ENCODE measurements around the gene DBN1. TPM values are rescaled to one million over a fixed set of nuclear protein-coding genes. Genes with fewer than 3 reads are reported as not detected.

Gene DBN1
- total RNA-seq, 1 experiment from 2014 or later: 286 TPM

GRCh38 chr5:177431317-177432142 is 41.9 kb downstream of the DBN1 start:
- Histone ChIP-seq H3K27ac (ENCODE audit: low read depth, low read length, poor library complexity, severe bottlenecking) (no peak overlapping the region), H3K4me3 (ENCODE audit: low read depth, low read length, poor library complexity, severe bottlenecking) (no peak overlapping the region), H3K36me3 (ENCODE audit: insufficient read depth, low read length, poor library complexity, severe bottlenecking) (peaks cover 26% of the 10 kb centered on the region), H3K4me1 (ENCODE audit: insufficient read depth, low read length, poor library complexity, severe bottlenecking) (peaks cover 9% of the 10 kb centered on the region), H3K27me3 (replicated peaks; ENCODE audit: insufficient read depth, low read depth, low read length, poor library complexity) (no peaks in the 10 kb centered on the region), H3K9me3 (ENCODE audit: low read depth, low read length, poor library complexity, severe bottlenecking) (no peaks in the 10 kb centered on the region)
- TF ChIP-seq CTCF (conservative IDR thresholded peaks at IDR 0.05; ENCODE audit: low read depth, low read length) (no peak), EZH2 (IDR thresholded peaks at IDR 0.05; ENCODE audit: borderline replicate concordance, low read depth, low read length, poor library complexity, severe bottlenecking) (no peak)
- no TSS peak for BruUV-seq (replicated peaks)
- intact Hi-C loops (cut with micrococcal nuclease; ENCODE audit: unreplicated experiment): no loop called here
- no peak for DNase-seq (ENCODE audit: low spot score)
- ChIA-PET CTCF (no interaction called here), POLR2A (ENCODE audit: low non-redundant PET) (no interaction called here)

- BruUV-seq (replicated peaks): no TSS peak
- no peak overlapping the region for H3K27ac ChIP-seq (ENCODE audit: low read depth, low read length, poor library complexity, severe bottlenecking)
- peaks cover 9% of the 10 kb centered on the region for H3K4me1 ChIP-seq (ENCODE audit: insufficient read depth, low read length, poor library complexity, severe bottlenecking)
- no peak for TF ChIP-seq EZH2 (IDR thresholded peaks at IDR 0.05; ENCODE audit: borderline replicate concordance, low read depth, low read length, poor library complexity, severe bottlenecking)
- no peak for TF ChIP-seq CTCF (conservative IDR thresholded peaks at IDR 0.05; ENCODE audit: low read depth, low read length)
- ChIA-PET POLR2A (ENCODE audit: low non-redundant PET) (no interaction called here), CTCF (no interaction called here)
- DNase-seq (ENCODE audit: low spot score): no peak
- H3K27me3 ChIP-seq (replicated peaks; ENCODE audit: insufficient read depth, low read depth, low read length, poor library complexity): no peaks in the 10 kb centered on the region
- H3K36me3 ChIP-seq (ENCODE audit: insufficient read depth, low read length, poor library complexity, severe bottlenecking): peaks cover 26% of the 10 kb centered on the region
- no peak overlapping the region for H3K4me3 ChIP-seq (ENCODE audit: low read depth, low read length, poor library complexity, severe bottlenecking)
- H3K9me3 ChIP-seq (ENCODE audit: low read depth, low read length, poor library complexity, severe bottlenecking): no peaks in the 10 kb centered on the region
- intact Hi-C loops (cut with micrococcal nuclease; ENCODE audit: unreplicated experiment): no loop called here
Measured at GRCh38 chr5:177430972-177431316, 42.5 kb downstream of the DBN1 start.

GRCh38 chr5:177430140-177430951 is 43.1 kb downstream of the DBN1 start:
- intact Hi-C loops (cut with micrococcal nuclease; ENCODE audit: unreplicated experiment): no loop called here
- BruUV-seq (replicated peaks): no TSS peak
- CTCF ChIA-PET: no interaction called here
- Histone ChIP-seq H3K9me3 (ENCODE audit: low read depth, low read length, poor library complexity, severe bottlenecking) (no peaks in the 10 kb centered on the region), H3K36me3 (ENCODE audit: insufficient read depth, low read length, poor library complexity, severe bottlenecking) (peaks cover 22% of the 10 kb centered on the region), H3K4me3 (ENCODE audit: low read depth, low read length, poor library complexity, severe bottlenecking) (no peak overlapping the region), H3K4me1 (ENCODE audit: insufficient read depth, low read length, poor library complexity, severe bottlenecking) (peaks cover 13% of the 10 kb centered on the region), H3K27ac (ENCODE audit: low read depth, low read length, poor library complexity, severe bottlenecking) (no peak overlapping the region), H3K27me3 (replicated peaks; ENCODE audit: insufficient read depth, low read depth, low read length, poor library complexity) (no peaks in the 10 kb centered on the region)
- TF ChIP-seq CTCF (conservative IDR thresholded peaks at IDR 0.05; ENCODE audit: low read depth, low read length) (no peak), EZH2 (IDR thresholded peaks at IDR 0.05; ENCODE audit: borderline replicate concordance, low read depth, low read length, poor library complexity, severe bottlenecking) (no peak)
- no peak for DNase-seq (ENCODE audit: low spot score)
- POLR2A ChIA-PET (ENCODE audit: low non-redundant PET): no interaction called here

All from A673 (cell line).